HS-27A (cell line): ENCODE measurements around the gene FSTL4.

Source experiments
- DNase-seq: peaks from one replicate; pipeline ENCODE4 v3.0.0-alpha.2; 2012; ENCODE audit warnings: low read depth, missing footprints

The FSTL4 gene

DNA sequence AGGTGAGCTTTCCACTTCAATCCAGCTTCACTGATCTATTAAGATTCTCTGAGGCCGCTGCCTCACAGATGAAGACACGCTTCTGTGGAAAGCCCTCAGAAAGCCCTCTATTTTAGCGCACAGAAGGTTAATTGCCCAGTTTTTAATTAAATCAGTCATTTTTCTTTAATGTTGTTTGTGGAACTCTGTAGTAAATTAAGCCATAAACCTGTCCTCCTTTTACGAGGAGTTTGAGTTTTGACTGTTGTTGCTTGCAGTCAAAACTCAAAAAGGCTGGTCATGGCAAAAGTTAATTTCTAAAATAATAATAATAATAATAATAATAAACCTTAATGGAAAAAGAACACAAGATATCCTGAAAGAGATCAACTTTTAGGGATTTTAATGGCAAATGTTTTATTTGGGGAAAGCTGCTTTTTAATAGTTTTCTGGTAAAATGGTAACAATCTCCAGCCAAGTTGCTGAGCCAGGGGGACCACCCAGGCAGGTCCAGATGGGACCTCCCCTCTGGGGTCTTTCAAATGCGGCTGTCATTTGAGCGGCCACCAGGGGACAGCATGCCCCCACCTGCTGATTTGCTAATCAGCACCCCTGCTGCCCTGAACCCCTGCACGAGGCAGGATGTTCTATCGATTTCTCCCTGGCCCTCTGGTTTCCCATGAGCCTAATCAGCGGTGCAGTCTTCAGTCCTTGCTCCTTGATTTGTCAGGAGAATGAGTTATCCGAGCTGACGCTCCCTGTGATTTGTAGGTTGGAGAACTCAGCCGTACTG is 247.2 kb downstream of the FSTL4 start:
- no peak for DNase-seq

GRCh38 chr5:133363807-133364587 is 248.3 kb downstream of the FSTL4 start:
- no peak for DNase-seq

- DNase-seq = no peak
Observed at GRCh38 chr5:133362438-133362837, 249.9 kb downstream of the FSTL4 start.

GRCh38 chr5:133361922-133362321 is 250.4 kb downstream of the FSTL4 start:
- DNase-seq = no peak

GRCh38 chr5:133360693-133361472 is 251.5 kb downstream of the FSTL4 start:
- no peak for DNase-seq

- no peak for DNase-seq
Observed at GRCh38 chr5:133359861-133360260, 252.5 kb downstream of the FSTL4 start.

GRCh38 chr5:133358271-133358670 is 254.1 kb downstream of the FSTL4 start:
- DNase-seq = no peak

- no peak for DNase-seq
Observed at GRCh38 chr5:133357758-133358157, 254.6 kb downstream of the FSTL4 start.

DNA sequence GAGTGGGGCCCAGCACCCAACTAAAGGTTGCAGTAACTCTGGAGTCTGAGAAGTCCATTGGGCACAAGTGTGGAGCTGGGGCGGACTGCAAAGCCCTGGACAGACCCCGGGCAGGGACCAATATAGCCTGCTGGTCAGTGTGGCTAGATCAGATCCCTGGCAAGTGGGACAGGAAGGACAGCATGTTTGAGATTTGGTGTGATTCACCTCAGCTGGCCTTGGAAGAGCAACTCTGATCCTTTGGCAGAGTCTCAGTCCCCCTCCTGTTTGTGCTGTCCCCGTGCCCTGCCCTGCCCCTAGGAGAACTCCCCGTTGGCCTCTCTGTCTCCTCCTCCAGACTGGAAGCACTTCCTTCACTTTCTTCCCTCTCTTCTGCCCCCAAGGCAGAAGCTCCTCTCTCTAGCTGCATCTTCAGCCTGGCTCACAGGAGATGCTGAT is 255.3 kb downstream of the FSTL4 start:
- no peak for DNase-seq

GRCh38 chr5:133356396-133356983 is 255.9 kb downstream of the FSTL4 start:
- no peak for DNase-seq

DNA sequence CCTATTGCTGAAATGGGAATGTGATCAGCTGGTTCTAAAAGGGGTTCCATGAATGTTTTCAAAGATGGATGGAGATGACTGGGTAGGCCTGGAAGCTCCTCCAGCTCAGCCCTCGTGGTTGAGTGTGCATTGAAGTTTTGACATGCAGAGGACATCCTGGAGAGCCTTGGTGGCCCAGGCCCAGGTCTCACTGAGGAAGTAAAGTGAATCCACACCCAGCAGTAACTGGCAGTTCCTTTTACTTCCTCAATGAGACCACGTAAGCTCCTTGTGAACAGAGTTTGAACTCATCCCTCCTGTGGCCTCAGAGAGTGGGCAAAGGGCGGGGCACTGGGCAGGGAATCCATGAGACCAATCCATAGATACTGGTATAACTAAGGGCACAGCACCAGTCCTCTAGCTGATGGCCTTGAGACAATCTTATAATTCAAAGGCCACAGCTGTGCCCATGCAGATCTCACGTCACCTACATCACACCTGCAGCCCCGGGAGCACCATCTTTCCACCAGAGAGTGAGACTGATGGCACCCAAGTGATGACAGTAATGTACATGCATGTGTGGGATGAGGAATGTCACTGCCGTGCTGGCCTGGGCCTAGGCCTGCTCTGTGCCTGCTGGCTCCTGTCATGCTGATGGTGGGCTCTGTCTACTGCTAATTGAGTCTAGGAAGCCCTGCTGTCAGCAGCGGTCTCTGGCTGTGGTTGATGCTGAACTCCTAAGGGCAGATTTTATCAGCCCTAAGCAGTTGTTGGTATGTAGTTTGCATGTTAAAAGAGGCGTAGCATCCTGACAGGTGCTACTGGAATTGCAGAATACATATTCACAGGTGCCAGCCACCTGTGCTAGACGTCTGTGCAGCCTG is 257.8 kb downstream of the FSTL4 start:
- DNase-seq = no peak

DNA sequence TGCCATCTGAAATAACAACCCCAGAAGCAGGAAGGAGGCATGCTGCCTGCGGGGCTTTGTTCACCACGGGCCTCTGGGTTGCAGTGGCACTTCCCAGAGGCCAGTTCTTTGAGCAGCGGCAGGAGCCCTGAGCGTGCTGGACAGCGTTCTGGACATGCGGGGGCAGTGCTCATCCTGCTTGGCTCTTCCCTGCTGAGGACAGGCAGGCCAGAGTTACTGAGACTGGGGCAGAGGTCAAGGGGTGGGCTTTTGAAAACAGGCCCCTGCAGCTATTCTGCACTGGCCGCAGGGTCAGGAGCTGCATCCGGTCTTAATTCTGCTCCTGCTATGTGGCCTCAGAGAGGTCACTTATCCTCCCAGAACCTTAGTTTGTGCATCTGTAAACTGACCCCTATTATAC is 258.6 kb downstream of the FSTL4 start:
- DNase-seq = no peak

DNA sequence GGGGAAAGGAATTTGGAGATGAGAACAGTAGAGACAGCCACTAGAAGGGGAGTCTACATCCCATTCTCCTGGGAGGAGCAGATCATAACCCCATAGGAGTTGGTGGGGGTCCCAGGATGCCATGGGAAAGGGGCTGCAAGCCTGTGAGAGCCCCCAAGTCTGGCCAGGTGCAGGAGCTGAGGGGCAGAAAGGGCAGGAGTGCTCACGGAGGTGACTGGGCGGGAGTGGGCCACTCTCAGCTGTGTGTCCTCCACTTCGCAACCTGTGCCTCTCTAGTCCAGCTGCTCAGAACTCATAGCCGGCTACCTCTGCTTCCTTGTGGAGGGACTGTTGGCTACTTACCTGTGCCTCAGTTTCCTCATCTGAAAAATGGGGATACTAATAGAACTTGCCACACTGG is 263.9 kb downstream of the FSTL4 start:
- DNase-seq = no peak

- DNase-seq = no peak
Observed at GRCh38 chr5:133347039-133347438, 265.3 kb downstream of the FSTL4 start.

DNA sequence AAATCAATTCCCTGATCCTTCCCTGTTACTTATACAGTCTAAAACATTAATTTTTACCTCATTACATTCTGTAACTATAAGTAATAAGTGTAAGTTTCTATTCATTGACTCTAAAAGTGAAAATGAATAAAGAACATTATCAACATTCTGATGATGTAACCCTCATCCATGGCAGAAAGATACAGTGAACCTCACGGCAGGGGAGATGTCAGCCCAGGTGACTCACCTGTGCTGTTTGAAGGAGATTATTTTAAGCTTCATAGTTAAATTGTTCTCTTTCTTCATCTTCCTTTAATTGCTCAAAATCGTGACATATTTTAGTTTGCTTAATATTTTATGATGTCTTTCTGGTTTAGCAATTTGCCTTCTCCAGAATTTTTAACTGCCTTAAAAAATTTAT is 268.1 kb downstream of the FSTL4 start:
- DNase-seq = no peak

DNA sequence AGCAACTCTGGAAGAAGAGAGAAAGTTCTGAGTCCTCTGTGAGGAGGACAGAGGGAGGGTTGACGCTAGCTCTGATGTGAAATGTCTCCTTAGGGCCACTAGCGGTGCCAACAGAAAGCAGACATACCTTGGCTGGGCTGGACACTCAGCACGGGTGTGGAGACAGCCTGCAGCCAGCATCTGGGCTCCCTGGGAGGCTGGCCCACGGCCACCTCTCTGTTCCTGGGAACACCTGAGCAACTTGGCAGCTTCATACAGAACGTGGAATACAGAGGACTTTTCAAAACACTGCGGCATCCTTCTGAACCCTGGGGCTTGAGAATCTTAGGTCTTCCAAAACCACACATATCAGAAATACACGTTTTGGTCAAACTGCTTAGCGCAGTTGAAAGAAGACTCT is 269.1 kb downstream of the FSTL4 start:
- DNase-seq = no peak

- DNase-seq = no peak
Observed at GRCh38 chr5:133341915-133342710, 270.2 kb downstream of the FSTL4 start.

- DNase-seq = no peak
Observed at GRCh38 chr5:133341296-133341695, 271.0 kb downstream of the FSTL4 start.

DNA sequence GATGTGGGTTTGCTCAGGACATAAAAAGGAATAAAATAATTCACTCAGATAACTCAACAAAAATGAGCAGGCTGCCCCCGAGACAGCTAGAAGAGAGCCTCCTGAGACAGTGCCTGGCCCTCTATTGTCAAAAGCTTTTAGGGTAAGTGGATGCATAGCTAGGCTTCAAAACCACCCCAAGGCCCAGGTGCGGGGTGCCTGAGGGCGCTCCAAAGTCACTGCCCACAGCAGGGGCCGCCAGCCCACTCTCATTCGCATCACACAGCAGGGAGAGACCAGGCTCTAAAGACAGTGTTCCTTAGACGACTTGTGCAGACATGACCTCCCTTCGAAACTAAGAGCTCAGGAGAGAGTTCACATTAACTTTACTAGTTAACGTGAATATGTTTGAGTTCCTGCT is 271.5 kb downstream of the FSTL4 start:
- DNase-seq = no peak

- DNase-seq = no peak
Observed at GRCh38 chr5:133340002-133340755, 272.2 kb downstream of the FSTL4 start.
